Measurements from ENCODE around the gene ATP8B1. TPM values are rescaled to one million over a fixed set of nuclear protein-coding genes. Genes with fewer than 3 reads are reported as not detected.

ATP8B1 gene
- total RNA-seq, 2 experiments from 2014 or later = 0.25 TPM; not detected in 1

GRCh38 chr18:57811477-57812125 lies 8.5 kb upstream of the ATP8B1 start:
- no peak overlapping the region for H3K27ac Mint-ChIP-seq
- H3K4me1 Mint-ChIP-seq = no peaks in the 10 kb centered on the region
- H3K27me3 Mint-ChIP-seq = peaks cover 43% of the 10 kb centered on the region
- H3K9me3 Mint-ChIP-seq = peaks cover 15% of the 10 kb centered on the region
- ATAC-seq (ENCODE audit: low read depth) (no peak), DNase-seq (no peak)
- POLR2A ChIA-PET = no interaction called here
- H3K36me3 Mint-ChIP-seq = peaks cover 6% of the 10 kb centered on the region
- no peak overlapping the region for H3K4me3 Mint-ChIP-seq

GRCh38 chr18:57809190-57809589 lies 6.1 kb upstream of the ATP8B1 start:
- no peak for DNase-seq
- POLR2A ChIA-PET = no interaction called here
- peaks cover 15% of the 10 kb centered on the region for H3K9me3 Mint-ChIP-seq
- H3K36me3 Mint-ChIP-seq = peaks cover 6% of the 10 kb centered on the region
- no peaks in the 10 kb centered on the region for H3K4me1 Mint-ChIP-seq
- ATAC-seq (ENCODE audit: low read depth) = no peak
- peaks cover 54% of the 10 kb centered on the region for H3K27me3 Mint-ChIP-seq
- no peak overlapping the region for H3K4me3 Mint-ChIP-seq
- H3K27ac Mint-ChIP-seq = no peak overlapping the region

- Mint-ChIP-seq H3K27me3 (peaks cover 56% of the 10 kb centered on the region), H3K36me3 (no peaks in the 10 kb centered on the region), H3K4me1 (no peaks in the 10 kb centered on the region), H3K4me3 (no peak overlapping the region), H3K27ac (no peak overlapping the region), H3K9me3 (peaks cover 5% of the 10 kb centered on the region)
- ATAC-seq (ENCODE audit: low read depth) (no peak), DNase-seq (no peak)
- POLR2A ChIA-PET = no interaction called here
Measured at GRCh38 chr18:57807336-57808117, 4.4 kb upstream of the ATP8B1 start.

- ATAC-seq (ENCODE audit: low read depth) = no peak
- Mint-ChIP-seq H3K4me1 (peaks cover 4% of the 10 kb centered on the region), H3K4me3 (no peak overlapping the region), H3K27me3 (peaks cover 62% of the 10 kb centered on the region), H3K9me3 (peaks cover 5% of the 10 kb centered on the region), H3K27ac (no peak overlapping the region), H3K36me3 (no peaks in the 10 kb centered on the region)
- POLR2A ChIA-PET = no interaction called here
- no peak for DNase-seq
Measured at GRCh38 chr18:57806978-57807285, 3.8 kb upstream of the ATP8B1 start.

GRCh38 chr18:57806201-57806977 lies 3.3 kb upstream of the ATP8B1 start:
- DNase-seq (no peak), ATAC-seq (ENCODE audit: low read depth) (no peak)
- Mint-ChIP-seq H3K36me3 (no peaks in the 10 kb centered on the region), H3K9me3 (peaks cover 3% of the 10 kb centered on the region), H3K4me3 (no peak overlapping the region), H3K4me1 (peaks cover 10% of the 10 kb centered on the region), H3K27me3 (peaks cover 67% of the 10 kb centered on the region), H3K27ac (no peak overlapping the region)
- POLR2A ChIA-PET = no interaction called here

GRCh38 chr18:57805117-57805516 lies 2.0 kb upstream of the ATP8B1 start:
- Mint-ChIP-seq H3K4me1 (peaks cover 12% of the 10 kb centered on the region), H3K36me3 (no peaks in the 10 kb centered on the region), H3K9me3 (no peaks in the 10 kb centered on the region), H3K27ac (no peak overlapping the region), H3K4me3 (no peak overlapping the region), H3K27me3 (peaks cover 71% of the 10 kb centered on the region)
- DNase-seq (no peak), ATAC-seq (ENCODE audit: low read depth) (no peak)
- POLR2A ChIA-PET = no interaction called here

GRCh38 chr18:57804557-57804956 lies 1.4 kb upstream of the ATP8B1 start:
- H3K9me3 Mint-ChIP-seq = no peaks in the 10 kb centered on the region
- ATAC-seq (ENCODE audit: low read depth) (no peak), DNase-seq (no peak)
- peaks cover 76% of the 10 kb centered on the region for H3K27me3 Mint-ChIP-seq
- peaks cover 12% of the 10 kb centered on the region for H3K4me1 Mint-ChIP-seq
- H3K4me3 Mint-ChIP-seq = no peak overlapping the region
- H3K27ac Mint-ChIP-seq = no peak overlapping the region
- no peaks in the 10 kb centered on the region for H3K36me3 Mint-ChIP-seq
- POLR2A ChIA-PET = no interaction called here

- no peaks in the 10 kb centered on the region for H3K36me3 Mint-ChIP-seq
- H3K9me3 Mint-ChIP-seq = no peaks in the 10 kb centered on the region
- ATAC-seq (ENCODE audit: low read depth) = peak; percentile 40
- H3K4me3 Mint-ChIP-seq = peak overlapping the region; percentile 83
- POLR2A ChIA-PET = no interaction called here
- peaks cover 16% of the 10 kb centered on the region for H3K4me1 Mint-ChIP-seq
- no peak overlapping the region for H3K27ac Mint-ChIP-seq
- DNase-seq = peak; percentile 49
- peaks cover 67% of the 10 kb centered on the region for H3K27me3 Mint-ChIP-seq
Measured at GRCh38 chr18:57802213-57803102, 657 bp downstream of the ATP8B1 start.

- no peak overlapping the region for H3K27ac Mint-ChIP-seq
- H3K4me3 Mint-ChIP-seq = peak overlapping the region; percentile 83
- DNase-seq (peak; percentile 30), ATAC-seq (ENCODE audit: low read depth) (no peak)
- no peaks in the 10 kb centered on the region for H3K9me3 Mint-ChIP-seq
- peaks cover 68% of the 10 kb centered on the region for H3K27me3 Mint-ChIP-seq
- no peaks in the 10 kb centered on the region for H3K36me3 Mint-ChIP-seq
- H3K4me1 Mint-ChIP-seq = peaks cover 16% of the 10 kb centered on the region
- POLR2A ChIA-PET = no interaction called here
Measured at GRCh38 chr18:57801761-57802212, 1.3 kb downstream of the ATP8B1 start.

- Mint-ChIP-seq H3K4me1 (peaks cover 16% of the 10 kb centered on the region), H3K36me3 (no peaks in the 10 kb centered on the region), H3K27ac (no peak overlapping the region), H3K4me3 (peak overlapping the region; percentile 83), H3K9me3 (no peaks in the 10 kb centered on the region), H3K27me3 (peaks cover 68% of the 10 kb centered on the region)
- no peak for ATAC-seq (ENCODE audit: low read depth)
- no peak for DNase-seq
- POLR2A ChIA-PET = no interaction called here
Measured at GRCh38 chr18:57801325-57801724, 1.8 kb downstream of the ATP8B1 start.

- Mint-ChIP-seq H3K27me3 (peaks cover 53% of the 10 kb centered on the region), H3K27ac (no peak overlapping the region), H3K36me3 (no peaks in the 10 kb centered on the region), H3K9me3 (no peaks in the 10 kb centered on the region), H3K4me1 (peaks cover 16% of the 10 kb centered on the region), H3K4me3 (no peak overlapping the region)
- POLR2A ChIA-PET = no interaction called here
- ATAC-seq (ENCODE audit: low read depth) (no peak), DNase-seq (no peak)
Measured at GRCh38 chr18:57798713-57799373, 4.3 kb downstream of the ATP8B1 start.

- H3K4me3 Mint-ChIP-seq = no peak overlapping the region
- H3K36me3 Mint-ChIP-seq = no peaks in the 10 kb centered on the region
- H3K27ac Mint-ChIP-seq = no peak overlapping the region
- H3K4me1 Mint-ChIP-seq = peaks cover 14% of the 10 kb centered on the region
- DNase-seq = no peak
- H3K27me3 Mint-ChIP-seq = peaks cover 54% of the 10 kb centered on the region
- POLR2A ChIA-PET = no interaction called here
- ATAC-seq (ENCODE audit: low read depth) = no peak
- H3K9me3 Mint-ChIP-seq = no peaks in the 10 kb centered on the region
Measured at GRCh38 chr18:57797209-57797651, 5.9 kb downstream of the ATP8B1 start.

Data from activated naive CD8-positive, alpha-beta T cell treated with anti-CD3 and anti-CD28 coated beads, Interleukin-2, amount 10 ng/mL, durations not matched to agents 7 days and 5 days (primary cell).